H9 (cell line): ENCODE measurements around the gene POLR1C. TPM values are rescaled to one million over a fixed set of nuclear protein-coding genes. Genes with fewer than 3 reads are reported as not detected.

ENCODE experiments used
- DNase-seq: peaks from one replicate; pipeline ENCODE4 v3.0.0-alpha.2; 2017
- H2AFZ ChIP-seq: one replicate; pipeline ENCODE4 v1.6.1; 2013; ENCODE audit warnings: mild to moderate bottlenecking, low read length, control low read depth, moderate library complexity
- H2AK5ac ChIP-seq: 2 replicates; pipeline ENCODE4 v1.6.1; 2013; ENCODE audit warnings: low read length, control low read depth, mixed read lengths; ENCODE audit not compliant: insufficient read length
- H2BK120ac ChIP-seq: one replicate; pipeline ENCODE4 v1.6.1; 2013; ENCODE audit warnings: low read depth, mild to moderate bottlenecking, low read length, control low read depth, inconsistent platforms; ENCODE audit not compliant: poor library complexity, severe bottlenecking
- H2BK12ac ChIP-seq: 2 replicates; pipeline ENCODE4 v1.6.1; 2013; ENCODE audit warnings: low read length, control low read depth, mixed read lengths, low read depth; ENCODE audit not compliant: insufficient read length
- H2BK15ac ChIP-seq: 2 replicates; pipeline ENCODE4 v1.6.1; 2013; ENCODE audit warnings: low read depth, low read length, control low read depth
- H2BK20ac ChIP-seq: one replicate; pipeline ENCODE4 v1.6.1; 2013; ENCODE audit warnings: low read depth, mild to moderate bottlenecking, low read length, control low read depth, inconsistent platforms; ENCODE audit not compliant: poor library complexity, severe bottlenecking
- H2BK5ac ChIP-seq: 2 replicates; pipeline ENCODE4 v1.6.1; 2013; ENCODE audit warnings: low read length, control low read depth, mixed read lengths; ENCODE audit not compliant: insufficient read length
- H3K14ac ChIP-seq: 2 replicates; pipeline ENCODE4 v1.6.1; 2013; ENCODE audit warnings: low read length, control low read depth; ENCODE audit not compliant: insufficient read depth
- H3K18ac ChIP-seq: 2 replicates; pipeline ENCODE4 v1.6.1; 2013; ENCODE audit warnings: low read depth, mild to moderate bottlenecking, mixed read lengths, low read length, control low read depth; ENCODE audit not compliant: insufficient read length
- H3K23ac ChIP-seq: 2 replicates; pipeline ENCODE4 v1.6.1; 2013; ENCODE audit warnings: low read length, control low read depth, mixed read lengths, low read depth; ENCODE audit not compliant: insufficient read length
- H3K23me2 ChIP-seq: 2 replicates; pipeline ENCODE4 v1.6.1; 2013; ENCODE audit warnings: low read depth, mild to moderate bottlenecking, mixed read lengths, low read length, control low read depth; ENCODE audit not compliant: insufficient read length, poor library complexity, severe bottlenecking
- H3K27ac ChIP-seq: 2 replicates; pipeline ENCODE4 v1.5.1; 2013; ENCODE audit warnings: low read length, control low read depth, mixed read lengths, low read depth; ENCODE audit not compliant: insufficient read length
- H3K27me3 ChIP-seq: 2 replicates; pipeline ENCODE4 v1.6.1; 2013; ENCODE audit warnings: low read length, control low read depth, inconsistent platforms; ENCODE audit not compliant: insufficient read depth
- H3K4ac ChIP-seq: 2 replicates; pipeline ENCODE4 v1.6.1; 2013; ENCODE audit warnings: low read depth, mild to moderate bottlenecking, control low read depth, inconsistent platforms, low read length, moderate library complexity
- H3K4me1 ChIP-seq: 2 replicates; pipeline ENCODE4 v1.6.1; 2013; ENCODE audit warnings: low read length, control low read depth, inconsistent platforms; ENCODE audit not compliant: insufficient read depth
- H3K4me2 ChIP-seq: 2 replicates; pipeline ENCODE4 v1.6.1; 2013; ENCODE audit warnings: low read length, control low read depth, mixed read lengths; ENCODE audit not compliant: insufficient read length, insufficient read depth
- H3K56ac ChIP-seq: 2 replicates; pipeline ENCODE4 v1.6.1; 2013; ENCODE audit warnings: low read depth, mild to moderate bottlenecking, mixed read lengths, low read length, control low read depth; ENCODE audit not compliant: insufficient read length
- H3K79me1 ChIP-seq: 2 replicates; pipeline ENCODE4 v1.6.1; 2013; ENCODE audit warnings: low read depth, mild to moderate bottlenecking, moderate library complexity, low read length, control low read depth, inconsistent platforms; ENCODE audit not compliant: insufficient read depth, poor library complexity, severe bottlenecking
- H3K79me2 ChIP-seq: 2 replicates; pipeline ENCODE4 v1.6.1; 2013; ENCODE audit warnings: low read length, control low read depth, inconsistent platforms; ENCODE audit not compliant: insufficient read depth
- H3K9ac ChIP-seq: 2 replicates; pipeline ENCODE4 v1.6.1; 2013; ENCODE audit warnings: low read length, control low read depth, mixed read lengths; ENCODE audit not compliant: insufficient read length; ENCODE audit errors: extremely low read depth
- H3K9me3 ChIP-seq: one replicate; pipeline ENCODE4 v1.6.1; 2013; ENCODE audit warnings: low read depth, low read length, inconsistent platforms; ENCODE audit not compliant: control insufficient read depth
- H3T11ph ChIP-seq: one replicate; pipeline ENCODE4 v1.6.1; 2013; ENCODE audit warnings: mild to moderate bottlenecking, low read length, control low read depth, inconsistent platforms
- H4K20me1 ChIP-seq: one replicate; pipeline ENCODE4 v1.6.1; 2013; ENCODE audit not compliant: control insufficient read depth, insufficient read length, insufficient read depth
- H4K5ac ChIP-seq: 2 replicates; pipeline ENCODE4 v1.6.1; 2013; ENCODE audit warnings: low read depth, mild to moderate bottlenecking, mixed read lengths, low read length, control low read depth; ENCODE audit not compliant: insufficient read length
- H4K8ac ChIP-seq: replicated peaks from 2 replicates; pipeline ENCODE4 v1.6.1; 2013; ENCODE audit warnings: low read length, control low read depth, mixed read lengths, low read depth; ENCODE audit not compliant: insufficient read length
- H4K91ac ChIP-seq: 2 replicates; pipeline ENCODE4 v1.6.1; 2013; ENCODE audit warnings: low read depth, mild to moderate bottlenecking, moderate library complexity, mixed read lengths, low read length, control low read depth; ENCODE audit not compliant: insufficient read length
- H3K27ac Mint-ChIP-seq, 3 experiments: 2 replicates in 2 of 3; 3 replicates in 1 of 3; pipeline ENCODE4 v1.8.0; 2020 to 2021; ENCODE audit warnings: mixed read lengths in 3 of 3, mild to moderate bottlenecking in 1 of 3, moderate library complexity in 1 of 3
- H3K27me3 Mint-ChIP-seq: 2 replicates; pipeline ENCODE4 v1.8.0; 2021; ENCODE audit warnings: low read depth, mild to moderate bottlenecking, moderate library complexity, mixed read lengths
- H3K36me3 Mint-ChIP-seq, 3 experiments: 2 replicates in 2 of 3; 3 replicates in 1 of 3; pipeline ENCODE4 v1.8.0; 2020 to 2021; ENCODE audit warnings: low read depth in 3 of 3, mixed read lengths in 3 of 3; ENCODE audit not compliant: insufficient read depth in 1 of 3
- H3K4me1 Mint-ChIP-seq, 2 experiments: 2 replicates each; pipeline ENCODE4 v1.8.0; 2020; ENCODE audit warnings: mixed read lengths in 2 of 2
- H3K4me3 Mint-ChIP-seq, 2 experiments: 2 replicates in 1 of 2; 3 replicates in 1 of 2; pipeline ENCODE4 v1.8.0; 2020 to 2021; ENCODE audit warnings: mild to moderate bottlenecking in 2 of 2, mixed read lengths in 2 of 2, moderate library complexity in 1 of 2
- H3K9me3 Mint-ChIP-seq, 2 experiments: 2 replicates in 1 of 2; 3 replicates in 1 of 2; pipeline ENCODE4 v1.8.0; 2020; ENCODE audit warnings: mild to moderate bottlenecking in 2 of 2, mixed read lengths in 2 of 2, moderate library complexity in 1 of 2
- WGBS: extraction: QIAGEN DNeasy Blood & Tissue Kit; methylation state at CpG from one replicate; pipeline ENCODE4 v1.1.7; 2013; ENCODE audit warnings: missing lambda C conversion rate, low lambda C conversion rate, mixed read lengths; ENCODE audit not compliant: insufficient read length; ENCODE audit errors: extremely low coverage; 5-methylcytosine and 5-hydroxymethylcytosine counted together
- total RNA-seq: library from RNA; stranded (reverse); gene quantifications from 2 replicates; pipeline ENCODE4 v1.2.1, GENCODE V29; 2021
- TF ChIP-seq, protein P1 (sequence below): fragments of 200-600 bp; sonication (generic); conservative IDR thresholded peaks from 3 replicates; pipeline ENCODE4 v1.8.0; 2021; ENCODE audit warnings: antibody characterized with exemption, mild to moderate bottlenecking

POLR1C gene
- total RNA-seq, 1 experiment from 2014 or later = 75.8 TPM

DNA sequence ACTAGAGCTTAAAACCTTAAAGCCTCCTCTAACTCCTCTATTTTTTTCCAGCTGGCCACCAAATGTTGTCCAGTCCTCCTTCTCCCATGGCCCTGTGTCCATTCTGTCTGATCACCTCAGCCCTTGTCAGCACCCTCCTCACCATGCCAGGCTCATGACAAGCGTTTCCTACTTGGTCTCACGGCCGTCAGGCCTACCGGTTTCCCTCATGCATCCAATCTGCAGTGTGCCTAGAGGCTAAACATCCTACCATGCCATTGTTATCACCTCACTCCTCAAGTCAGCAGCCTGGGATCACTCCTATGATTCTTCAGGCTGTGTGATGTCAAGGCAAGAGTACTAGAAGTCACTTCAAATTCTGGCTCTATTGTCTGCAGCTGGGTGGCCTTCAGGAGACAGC is 49.1 kb upstream of the POLR1C start:
- H4K91ac ChIP-seq = no peak overlapping the region
- no peak overlapping the region for H3K23ac ChIP-seq
- WGBS = no CpG with 5 or more reads among the region's 4 CpGs
- H3K14ac ChIP-seq = no peak overlapping the region; the same call in 1 of the 2 replicates
- no peak overlapping the region for H3K27ac Mint-ChIP-seq
- H3K9me3 Mint-ChIP-seq = no peaks in the 10 kb centered on the region
- no peaks in the 10 kb centered on the region for H3K36me3 Mint-ChIP-seq
- H2BK120ac ChIP-seq = no peak overlapping the region
- H2BK15ac ChIP-seq = no peak overlapping the region
- H3K4me1 Mint-ChIP-seq = peaks cover 12 to 17% of the 10 kb centered on the region in 2 experiments
- no peak overlapping the region for H2BK5ac ChIP-seq
- H4K8ac ChIP-seq = no peak overlapping the region
- no peak overlapping the region for H3K18ac ChIP-seq
- H3T11ph ChIP-seq = no peak overlapping the region
- no peaks in the 10 kb centered on the region for H3K27me3 ChIP-seq
- no peak overlapping the region for H3K9ac ChIP-seq
- no peaks in the 10 kb centered on the region for H3K23me2 ChIP-seq
- DNase-seq = no peak
- peaks cover 3% of the 10 kb centered on the region; the same call in 1 of the 2 replicates for H3K4me1 ChIP-seq
- no peaks in the 10 kb centered on the region for H3K79me2 ChIP-seq
- TF ChIP-seq, protein P1, sequence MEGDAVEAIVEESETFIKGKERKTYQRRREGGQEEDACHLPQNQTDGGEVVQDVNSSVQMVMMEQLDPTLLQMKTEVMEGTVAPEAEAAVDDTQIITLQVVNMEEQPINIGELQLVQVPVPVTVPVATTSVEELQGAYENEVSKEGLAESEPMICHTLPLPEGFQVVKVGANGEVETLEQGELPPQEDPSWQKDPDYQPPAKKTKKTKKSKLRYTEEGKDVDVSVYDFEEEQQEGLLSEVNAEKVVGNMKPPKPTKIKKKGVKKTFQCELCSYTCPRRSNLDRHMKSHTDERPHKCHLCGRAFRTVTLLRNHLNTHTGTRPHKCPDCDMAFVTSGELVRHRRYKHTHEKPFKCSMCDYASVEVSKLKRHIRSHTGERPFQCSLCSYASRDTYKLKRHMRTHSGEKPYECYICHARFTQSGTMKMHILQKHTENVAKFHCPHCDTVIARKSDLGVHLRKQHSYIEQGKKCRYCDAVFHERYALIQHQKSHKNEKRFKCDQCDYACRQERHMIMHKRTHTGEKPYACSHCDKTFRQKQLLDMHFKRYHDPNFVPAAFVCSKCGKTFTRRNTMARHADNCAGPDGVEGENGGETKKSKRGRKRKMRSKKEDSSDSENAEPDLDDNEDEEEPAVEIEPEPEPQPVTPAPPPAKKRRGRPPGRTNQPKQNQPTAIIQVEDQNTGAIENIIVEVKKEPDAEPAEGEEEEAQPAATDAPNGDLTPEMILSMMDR = no peak
- H2BK12ac ChIP-seq = no peak overlapping the region
- no peak overlapping the region for H3K4me2 ChIP-seq
- no peak overlapping the region for H3K4me3 Mint-ChIP-seq
- H3K27me3 Mint-ChIP-seq = peaks cover 7% of the 10 kb centered on the region
- H3K9me3 ChIP-seq = no peaks in the 10 kb centered on the region
- H2BK20ac ChIP-seq = no peak overlapping the region
- H4K5ac ChIP-seq = no peak overlapping the region
- no peak overlapping the region for H3K27ac ChIP-seq
- no peaks in the 10 kb centered on the region for H4K20me1 ChIP-seq
- no peaks in the 10 kb centered on the region for H3K79me1 ChIP-seq
- no peak overlapping the region for H3K4ac ChIP-seq
- H2AK5ac ChIP-seq = no peak overlapping the region
- no peak overlapping the region for H2AFZ ChIP-seq
- no peak overlapping the region for H3K56ac ChIP-seq
